ENCODE results near the gene GRIK3. TPM values are rescaled to one million over a fixed set of nuclear protein-coding genes. Genes with fewer than 3 reads are reported as not detected.

GRIK3 gene
- total RNA-seq, 2 donors from 2014 or later: 0.14 TPM

- Histone ChIP-seq H3K4me1 (ENCODE audit: control insufficient read depth in 1 of 2, low read depth in 2 of 2) (no peaks in the 10 kb centered on the region), H3K36me3 (no peaks in the 10 kb centered on the region), H3K27me3 (replicated peaks; ENCODE audit: insufficient read depth) (no peaks in the 10 kb centered on the region), H3K27ac (no peak overlapping the region), H3K4me3 (no peak overlapping the region), H3K9me3 (no peaks in the 10 kb centered on the region)
- TF ChIP-seq, protein P1, sequence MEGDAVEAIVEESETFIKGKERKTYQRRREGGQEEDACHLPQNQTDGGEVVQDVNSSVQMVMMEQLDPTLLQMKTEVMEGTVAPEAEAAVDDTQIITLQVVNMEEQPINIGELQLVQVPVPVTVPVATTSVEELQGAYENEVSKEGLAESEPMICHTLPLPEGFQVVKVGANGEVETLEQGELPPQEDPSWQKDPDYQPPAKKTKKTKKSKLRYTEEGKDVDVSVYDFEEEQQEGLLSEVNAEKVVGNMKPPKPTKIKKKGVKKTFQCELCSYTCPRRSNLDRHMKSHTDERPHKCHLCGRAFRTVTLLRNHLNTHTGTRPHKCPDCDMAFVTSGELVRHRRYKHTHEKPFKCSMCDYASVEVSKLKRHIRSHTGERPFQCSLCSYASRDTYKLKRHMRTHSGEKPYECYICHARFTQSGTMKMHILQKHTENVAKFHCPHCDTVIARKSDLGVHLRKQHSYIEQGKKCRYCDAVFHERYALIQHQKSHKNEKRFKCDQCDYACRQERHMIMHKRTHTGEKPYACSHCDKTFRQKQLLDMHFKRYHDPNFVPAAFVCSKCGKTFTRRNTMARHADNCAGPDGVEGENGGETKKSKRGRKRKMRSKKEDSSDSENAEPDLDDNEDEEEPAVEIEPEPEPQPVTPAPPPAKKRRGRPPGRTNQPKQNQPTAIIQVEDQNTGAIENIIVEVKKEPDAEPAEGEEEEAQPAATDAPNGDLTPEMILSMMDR (IDR thresholded peaks at IDR 0.05): no peak
- DNase-seq (ENCODE audit: low spot score) (no peak), ATAC-seq (ENCODE audit: insufficient number of reproducible peaks, low FRiP score, low read depth) (no peak)
These were observed 285.8 kb downstream of the GRIK3 start for GRCh38 chr1:36748466-36748865.

All from thoracic aorta (tissue), 2 donors.